Glutamatergic neuron (in vitro differentiated cells): Measurements from ENCODE around the gene GAS2L1. TPM values are rescaled to one million over a fixed set of nuclear protein-coding genes. Genes with fewer than 3 reads are reported as not detected.

ENCODE experiments used
- DNase-seq: peaks from one replicate; pipeline ENCODE4 v3.0.0; 2022
- H3K27ac Mint-ChIP-seq: one replicate; pipeline ENCODE4 v1.8.0; 2020; ENCODE audit warnings: mild to moderate bottlenecking, mixed read lengths, inconsistent platforms; ENCODE audit not compliant: unreplicated experiment
- H3K27me3 Mint-ChIP-seq: one replicate; pipeline ENCODE4 v1.8.0; 2020; ENCODE audit warnings: mild to moderate bottlenecking, moderate library complexity, mixed read lengths, inconsistent platforms; ENCODE audit not compliant: unreplicated experiment
- H3K36me3 Mint-ChIP-seq: one replicate; pipeline ENCODE4 v1.8.0; 2020; ENCODE audit warnings: mild to moderate bottlenecking, mixed read lengths, inconsistent platforms; ENCODE audit not compliant: unreplicated experiment
- H3K4me1 Mint-ChIP-seq: one replicate; pipeline ENCODE4 v1.8.0; 2020; ENCODE audit warnings: mild to moderate bottlenecking, low read depth, mixed read lengths, inconsistent platforms; ENCODE audit not compliant: unreplicated experiment
- H3K4me3 Mint-ChIP-seq: one replicate; pipeline ENCODE4 v1.8.0; 2020; ENCODE audit warnings: mild to moderate bottlenecking, mixed read lengths, inconsistent platforms; ENCODE audit not compliant: unreplicated experiment
- H3K9me3 Mint-ChIP-seq: one replicate; pipeline ENCODE4 v1.8.0; 2020; ENCODE audit warnings: mild to moderate bottlenecking, moderate library complexity, mixed read lengths, inconsistent platforms; ENCODE audit not compliant: unreplicated experiment
- total RNA-seq: library from RNA; stranded (reverse); fragmentation: NEBNext Ultra II Directional; extraction: Animal tissue kit (Norgen Biotek cat#: 25700); gene quantifications from one replicate; pipeline ENCODE4 v1.2.1, GENCODE V29; 2021; ENCODE audit not compliant: unreplicated experiment
- TF ChIP-seq, protein P1 (sequence below): fragments of 200-600 bp; sonication (generic); IDR thresholded peaks from one replicate; pipeline ENCODE4 v1.5.0; 2021; ENCODE audit not compliant: partially characterized antibody, unreplicated experiment

GAS2L1 gene
- total RNA-seq, 1 donor from 2014 or later, result 10.3 TPM

DNA sequence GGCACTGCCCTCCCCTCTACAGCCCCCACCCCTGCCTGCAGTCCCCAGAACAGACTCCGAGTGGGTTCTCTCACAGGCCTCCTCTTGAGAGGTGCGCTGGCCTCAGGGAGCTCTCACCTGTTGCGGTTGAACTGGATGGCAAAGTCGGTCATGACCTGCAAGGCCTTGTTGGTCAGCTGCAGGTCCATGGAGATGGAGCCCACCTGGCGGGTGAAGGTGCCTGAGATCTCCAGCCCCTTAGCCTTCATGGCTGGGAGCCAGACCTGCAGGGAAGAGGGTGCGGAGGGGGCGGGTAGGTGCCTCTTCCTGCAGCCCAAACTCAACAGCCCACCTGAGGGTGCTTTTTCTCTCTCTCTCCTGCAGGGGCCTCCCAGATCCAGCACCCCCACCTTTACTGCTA lies 27.7 kb downstream of the GAS2L1 start:
- TF ChIP-seq, protein P1, sequence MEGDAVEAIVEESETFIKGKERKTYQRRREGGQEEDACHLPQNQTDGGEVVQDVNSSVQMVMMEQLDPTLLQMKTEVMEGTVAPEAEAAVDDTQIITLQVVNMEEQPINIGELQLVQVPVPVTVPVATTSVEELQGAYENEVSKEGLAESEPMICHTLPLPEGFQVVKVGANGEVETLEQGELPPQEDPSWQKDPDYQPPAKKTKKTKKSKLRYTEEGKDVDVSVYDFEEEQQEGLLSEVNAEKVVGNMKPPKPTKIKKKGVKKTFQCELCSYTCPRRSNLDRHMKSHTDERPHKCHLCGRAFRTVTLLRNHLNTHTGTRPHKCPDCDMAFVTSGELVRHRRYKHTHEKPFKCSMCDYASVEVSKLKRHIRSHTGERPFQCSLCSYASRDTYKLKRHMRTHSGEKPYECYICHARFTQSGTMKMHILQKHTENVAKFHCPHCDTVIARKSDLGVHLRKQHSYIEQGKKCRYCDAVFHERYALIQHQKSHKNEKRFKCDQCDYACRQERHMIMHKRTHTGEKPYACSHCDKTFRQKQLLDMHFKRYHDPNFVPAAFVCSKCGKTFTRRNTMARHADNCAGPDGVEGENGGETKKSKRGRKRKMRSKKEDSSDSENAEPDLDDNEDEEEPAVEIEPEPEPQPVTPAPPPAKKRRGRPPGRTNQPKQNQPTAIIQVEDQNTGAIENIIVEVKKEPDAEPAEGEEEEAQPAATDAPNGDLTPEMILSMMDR, result no peak
- DNase-seq, result no peak
- H3K36me3 Mint-ChIP-seq, result peaks cover 4% of the 10 kb centered on the region
- H3K4me1 Mint-ChIP-seq, result peaks cover 14% of the 10 kb centered on the region
- no peak overlapping the region for H3K4me3 Mint-ChIP-seq
- H3K27me3 Mint-ChIP-seq, result peaks cover 4% of the 10 kb centered on the region
- no peaks in the 10 kb centered on the region for H3K9me3 Mint-ChIP-seq
- no peak overlapping the region for H3K27ac Mint-ChIP-seq

DNA sequence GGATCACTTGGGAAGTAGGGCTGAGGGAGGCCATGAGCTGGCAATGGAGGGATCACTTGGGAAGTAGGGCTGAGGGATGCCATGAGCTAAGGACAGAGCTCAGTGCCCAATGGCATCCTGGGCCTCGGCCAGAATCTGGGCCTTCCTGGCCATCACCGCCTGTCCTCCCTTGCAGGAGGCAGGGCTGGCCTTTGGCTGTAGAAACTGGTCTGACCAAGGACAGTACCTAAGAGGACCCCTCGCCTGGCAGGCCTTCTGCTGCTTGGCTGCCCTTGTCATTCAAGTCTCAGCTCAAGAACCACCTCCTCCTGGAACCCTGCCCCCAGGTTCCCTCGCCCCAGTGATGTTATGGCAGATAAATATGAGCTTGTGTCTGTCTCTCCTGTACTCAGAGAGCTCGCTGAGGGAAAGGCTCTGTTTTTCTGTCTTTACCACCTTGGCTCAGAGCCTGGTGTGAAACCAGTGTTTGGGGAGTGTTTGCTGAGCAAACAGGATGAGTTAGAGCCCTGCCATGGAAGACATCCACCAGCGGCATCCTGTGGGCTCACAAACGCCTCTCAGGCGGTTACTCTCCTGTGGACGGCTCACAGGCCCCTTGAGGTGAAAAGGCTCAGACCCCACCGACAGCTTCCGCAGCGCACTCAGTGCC lies 28.4 kb downstream of the GAS2L1 start:
- DNase-seq, result no peak
- TF ChIP-seq, protein P1, result no peak
- H3K27me3 Mint-ChIP-seq, result peaks cover 6% of the 10 kb centered on the region
- H3K27ac Mint-ChIP-seq, result no peak overlapping the region
- H3K4me3 Mint-ChIP-seq, result no peak overlapping the region
- H3K4me1 Mint-ChIP-seq, result peaks cover 10% of the 10 kb centered on the region
- H3K36me3 Mint-ChIP-seq, result peaks cover 8% of the 10 kb centered on the region
- peaks cover 3% of the 10 kb centered on the region for H3K9me3 Mint-ChIP-seq

DNA sequence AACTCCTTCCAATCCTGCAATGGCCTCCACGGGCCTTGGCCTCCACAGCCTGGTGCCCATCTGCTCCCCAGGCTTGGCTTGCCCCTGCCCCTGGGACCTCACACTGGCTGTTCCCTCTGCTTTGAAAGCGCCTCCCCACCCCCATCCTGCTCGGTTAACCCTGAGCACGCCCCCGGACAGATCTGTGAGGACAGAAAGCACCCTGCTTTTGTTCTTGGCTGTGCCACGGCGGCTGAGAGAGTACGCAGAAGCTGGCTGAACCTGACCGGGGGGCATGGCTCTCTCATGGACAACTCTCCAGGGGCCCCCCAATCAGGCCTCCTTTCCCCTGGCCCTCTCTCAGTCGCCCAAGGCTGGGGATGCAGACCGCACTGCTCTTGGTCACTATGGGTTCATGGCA lies 29.2 kb downstream of the GAS2L1 start:
- no peak overlapping the region for H3K4me3 Mint-ChIP-seq
- peaks cover 8% of the 10 kb centered on the region for H3K36me3 Mint-ChIP-seq
- DNase-seq, result no peak
- peaks cover 10% of the 10 kb centered on the region for H3K4me1 Mint-ChIP-seq
- peaks cover 3% of the 10 kb centered on the region for H3K9me3 Mint-ChIP-seq
- H3K27me3 Mint-ChIP-seq, result peaks cover 6% of the 10 kb centered on the region
- H3K27ac Mint-ChIP-seq, result no peak overlapping the region
- TF ChIP-seq, protein P1, result no peak

DNA sequence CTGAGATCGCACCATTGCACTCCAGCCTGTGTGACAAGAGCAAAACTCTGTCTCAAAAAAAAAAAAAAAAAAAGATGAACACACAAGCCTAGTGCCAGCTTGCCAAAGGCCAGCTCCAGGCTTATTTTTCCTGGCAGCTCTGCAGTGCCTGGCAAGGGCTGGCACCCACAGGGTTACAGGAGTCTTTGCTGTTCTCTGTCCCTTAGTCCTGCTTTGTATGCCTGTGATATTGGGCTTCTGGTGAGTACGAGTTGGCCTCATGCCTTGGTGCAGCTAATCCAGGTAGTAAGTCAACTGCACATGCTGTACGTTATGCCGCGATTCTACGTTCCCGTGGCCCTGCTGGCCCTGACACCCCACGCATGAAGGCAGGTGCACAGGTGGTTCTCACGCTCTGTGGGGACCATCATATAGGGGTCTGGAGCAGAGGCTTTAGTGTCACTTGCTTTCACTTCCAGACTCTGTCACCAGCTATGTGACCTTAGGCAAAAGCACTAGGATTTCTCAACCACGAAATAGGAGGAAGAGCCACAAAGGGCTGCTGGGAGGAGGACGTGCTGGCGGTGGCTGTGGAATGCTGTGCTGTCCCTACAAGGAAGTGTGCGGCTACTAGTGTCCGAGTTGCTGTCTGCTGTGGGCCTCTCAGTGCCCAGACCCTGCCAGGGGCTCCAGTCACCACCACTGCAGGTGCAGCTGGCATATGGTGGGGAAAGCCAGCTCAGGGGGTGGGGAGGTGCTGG lies 30.5 kb downstream of the GAS2L1 start:
- TF ChIP-seq, protein P1, result no peak
- H3K4me1 Mint-ChIP-seq, result peaks cover 10% of the 10 kb centered on the region
- no peak overlapping the region for H3K27ac Mint-ChIP-seq
- no peak for DNase-seq
- H3K9me3 Mint-ChIP-seq, result peaks cover 4% of the 10 kb centered on the region
- H3K27me3 Mint-ChIP-seq, result peaks cover 6% of the 10 kb centered on the region
- H3K4me3 Mint-ChIP-seq, result no peak overlapping the region
- peaks cover 8% of the 10 kb centered on the region for H3K36me3 Mint-ChIP-seq
